OCI-M1 (cell line): ENCODE results near the gene MRPL20.
A peak's percentile ranks its signal among the peaks of the same experiment; 100 is the strongest.
"Not testable (repeated sequence)": the region's sequence is repeated elsewhere in the genome, so short reads cannot be mapped to it uniquely, and the experiment has no call there.

Experiments used
- DNase-seq: peaks from one replicate; lab custom pipeline; 2025; lab: John Stamatoyannopoulos, UW

Gene MRPL20

DNA sequence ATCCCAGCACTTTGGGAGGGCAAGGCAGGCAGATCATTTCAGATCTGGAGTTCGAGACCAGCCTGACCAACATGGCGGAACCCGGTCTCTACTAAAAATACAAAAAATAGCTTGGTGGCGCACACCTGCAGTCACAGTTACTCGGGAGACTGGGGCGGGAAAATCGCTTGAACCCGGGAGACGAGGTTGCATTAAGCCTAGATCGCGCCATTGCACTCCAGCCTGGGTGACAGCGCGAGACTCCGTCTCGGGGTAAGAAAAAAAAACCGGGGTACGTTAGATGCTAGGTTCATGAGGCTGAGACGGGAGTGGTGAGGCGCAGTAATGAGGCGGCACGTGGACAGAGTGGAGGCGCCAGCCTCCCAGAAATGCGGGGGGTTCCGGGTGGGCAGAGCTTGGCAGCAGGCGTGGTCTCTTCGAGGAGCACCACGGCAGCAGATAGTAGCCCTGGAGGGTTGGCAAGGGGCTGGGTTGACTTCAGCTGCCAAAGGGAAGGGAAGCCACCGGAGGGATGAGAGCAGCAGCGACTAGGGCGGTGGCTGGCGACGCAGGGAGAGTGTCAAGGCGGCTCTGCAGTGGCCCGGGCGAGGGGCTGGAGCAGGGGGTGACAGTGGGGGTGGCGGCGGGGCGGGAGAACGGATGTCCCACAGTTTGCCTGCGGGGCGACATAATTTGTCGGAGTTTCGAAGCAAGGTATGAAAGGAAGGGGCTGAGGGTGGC, 832 bp downstream of the MRPL20 start:
- no peak for DNase-seq

DNA sequence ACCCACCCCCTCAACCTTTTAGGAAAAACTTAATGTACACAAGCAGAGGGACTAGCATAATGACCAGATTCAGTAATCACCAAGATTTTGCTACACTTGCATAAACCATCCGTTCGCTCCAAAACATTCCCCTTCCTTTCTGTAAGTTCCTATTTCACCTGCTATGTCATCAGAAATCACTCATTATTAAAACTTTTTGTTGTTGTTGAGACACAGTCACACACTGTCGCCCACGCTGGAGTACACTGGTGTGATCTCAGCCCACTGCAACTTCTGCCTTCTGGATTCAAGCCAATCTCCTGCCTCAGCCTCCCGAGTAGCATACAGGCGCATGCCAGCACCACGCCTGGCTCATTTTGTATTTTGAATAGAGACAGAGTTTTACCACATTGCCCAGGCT, 3.4 kb downstream of the MRPL20 start:
- DNase-seq: no peak

DNA sequence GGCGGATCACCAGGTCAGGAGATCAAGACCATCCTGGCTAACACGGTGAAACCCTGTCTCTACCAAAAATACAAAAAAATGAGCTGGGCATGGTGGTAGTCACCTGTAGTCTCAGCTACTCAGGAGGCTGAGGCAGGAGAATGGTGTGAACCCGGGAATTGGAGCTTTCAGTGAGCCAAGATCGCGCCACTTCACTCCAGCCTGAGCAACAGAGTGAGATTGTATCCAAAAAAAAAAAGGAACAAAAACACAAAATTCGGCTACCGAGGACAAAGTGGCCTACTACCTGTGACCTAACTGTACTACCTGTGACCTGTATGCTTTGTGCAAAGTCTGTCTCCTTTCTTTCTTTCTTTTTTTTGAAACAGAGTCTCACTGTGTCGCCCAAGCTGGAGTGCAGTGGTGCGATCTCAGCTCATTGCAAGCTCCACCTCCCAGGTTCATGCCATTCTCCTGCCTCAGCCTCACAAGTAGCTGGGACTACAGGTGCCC, 4.1 kb downstream of the MRPL20 start:
- DNase-seq: not testable (repeated sequence)

DNA sequence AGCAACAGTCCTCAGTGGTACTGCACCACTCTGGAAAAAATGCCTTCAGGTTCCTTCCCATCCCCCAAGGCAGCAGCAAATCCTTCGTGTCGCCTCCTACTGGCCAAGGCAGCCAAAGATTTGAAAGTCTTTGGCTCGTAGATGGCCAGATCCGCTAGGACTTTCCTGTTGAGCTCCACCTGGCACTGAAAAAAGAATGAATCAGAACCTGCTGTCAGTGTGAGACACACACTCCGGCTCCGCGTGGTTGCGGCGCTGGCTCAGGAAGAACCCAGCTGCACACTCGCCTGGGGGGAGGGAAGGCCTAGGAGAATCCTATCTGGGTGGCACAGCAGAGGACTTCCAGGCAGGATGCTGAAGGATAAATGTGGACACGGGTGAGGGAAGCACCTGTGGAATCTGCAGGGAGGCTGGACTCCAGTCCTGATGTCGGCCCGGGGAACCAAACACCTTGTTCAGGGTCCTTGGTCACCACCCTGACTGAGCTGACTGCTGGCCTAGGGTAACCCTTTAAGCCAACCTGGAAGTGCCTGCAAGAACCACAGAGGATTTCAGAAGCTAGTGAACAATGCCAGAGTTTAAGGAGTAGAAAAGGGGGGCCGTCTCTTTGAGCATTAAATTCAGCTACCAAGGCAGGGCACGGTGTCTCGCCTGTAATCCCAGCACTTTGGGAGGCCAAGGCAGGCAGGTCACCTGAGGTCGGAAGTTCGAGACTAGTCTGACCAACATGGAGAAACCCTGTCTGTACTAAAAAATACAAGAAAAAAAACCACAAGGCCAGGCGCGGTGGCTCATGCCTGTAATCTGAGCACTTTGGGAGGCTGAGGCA, 4.8 kb downstream of the MRPL20 start:
- peak; percentile 67 for DNase-seq

DNA sequence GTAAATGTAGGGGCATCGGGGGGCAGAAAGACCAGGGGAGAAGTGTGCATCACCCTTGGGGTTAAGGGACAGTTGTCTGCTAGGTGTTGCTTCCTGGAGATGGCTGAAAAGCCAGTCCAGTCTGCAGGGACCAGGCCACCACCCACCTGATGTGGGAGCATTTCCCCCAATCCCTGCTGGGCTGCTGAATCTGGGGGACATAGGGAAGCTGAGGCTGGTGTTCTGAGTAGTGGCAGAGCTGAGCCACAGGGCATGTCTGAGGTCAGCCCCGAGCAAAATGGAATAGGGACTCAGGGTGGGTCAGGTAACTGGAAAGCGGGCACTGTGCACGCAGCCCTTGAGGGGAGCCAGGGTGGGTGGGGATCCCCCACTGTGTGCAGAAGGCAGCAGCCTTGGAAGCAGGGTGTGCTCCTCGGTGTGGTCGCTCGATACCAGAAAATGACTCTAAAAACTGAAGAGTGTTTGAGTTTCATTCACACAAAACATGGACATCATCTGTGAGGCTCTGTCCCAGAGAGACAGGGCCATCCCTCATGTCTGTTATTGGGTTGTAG, 5.6 kb downstream of the MRPL20 start:
- no peak for DNase-seq

DNA sequence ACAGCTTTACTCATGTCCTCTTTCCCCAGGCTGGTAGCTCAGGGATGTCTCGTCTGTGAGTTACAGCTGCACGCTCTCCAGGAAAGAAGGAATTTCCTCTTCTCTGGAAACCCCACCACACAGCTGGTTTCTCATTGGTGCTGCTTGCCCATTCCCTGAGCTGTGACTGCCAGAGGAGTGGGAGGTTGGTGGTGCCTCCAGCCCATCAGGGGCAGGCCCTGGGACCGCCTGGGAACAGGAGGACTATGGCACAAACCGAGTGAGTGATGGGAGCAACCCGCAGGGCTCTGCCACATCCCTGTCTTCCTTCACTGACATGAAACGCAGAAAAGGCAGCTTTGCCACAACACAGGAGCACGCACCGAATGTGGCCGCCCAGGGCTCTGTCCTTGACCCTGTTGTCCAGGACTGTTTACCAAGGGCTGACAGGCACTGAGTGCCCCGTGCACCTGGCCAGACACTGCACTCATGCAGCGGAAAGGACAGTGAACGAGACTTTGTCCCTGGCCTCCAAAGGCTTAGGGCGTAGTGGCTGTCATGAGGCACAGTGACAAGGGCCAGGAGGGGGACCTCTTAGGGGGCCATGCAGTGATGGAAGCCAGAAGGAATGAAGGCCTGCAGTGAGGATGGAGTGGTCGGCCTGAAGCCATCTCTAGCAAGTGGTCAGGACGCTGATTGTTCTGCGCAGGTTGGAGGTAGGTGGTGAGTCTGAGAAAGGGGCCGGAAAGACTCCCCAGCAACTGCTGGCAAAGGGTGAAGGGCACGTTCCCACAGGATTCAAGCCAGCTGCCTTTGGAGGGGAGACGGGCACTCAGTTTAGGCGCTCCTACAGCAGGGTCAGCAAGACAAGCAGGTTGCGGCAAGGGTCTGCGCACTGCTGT, 6.3 kb downstream of the MRPL20 start:
- DNase-seq: no peak

DNA sequence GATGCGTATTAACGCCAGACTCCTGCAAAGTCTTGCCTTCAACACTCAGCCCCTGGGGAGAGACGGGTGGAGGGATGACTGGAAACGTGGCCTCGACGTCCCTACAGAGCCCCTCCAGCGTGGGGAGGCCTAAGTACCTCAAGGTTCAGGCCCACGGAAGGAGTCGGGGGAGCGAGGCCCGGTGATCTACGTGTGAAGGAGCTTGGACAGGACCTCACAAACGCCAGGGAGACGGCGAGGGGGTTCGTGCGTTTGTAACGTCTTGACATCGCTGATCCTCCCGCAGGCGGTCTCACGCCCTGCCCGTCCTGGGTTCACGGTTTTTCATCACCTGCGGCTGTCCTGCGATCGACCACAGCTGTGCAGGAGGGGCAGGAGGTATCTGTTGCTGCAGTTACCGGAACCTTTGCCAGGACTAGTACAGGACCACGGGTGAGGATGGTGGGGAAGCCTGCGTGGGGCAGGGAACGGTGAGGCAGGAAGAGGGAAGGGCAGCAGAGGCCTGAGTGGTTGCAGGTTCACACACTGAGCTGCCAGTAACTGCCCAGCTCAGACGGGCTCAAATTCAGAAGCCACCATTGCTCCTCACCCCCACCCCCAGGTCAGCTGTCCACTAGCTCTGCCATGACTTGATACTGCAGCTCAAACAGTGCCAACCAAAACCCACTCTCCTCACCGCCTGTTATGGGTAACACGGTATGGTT, 7.1 kb downstream of the MRPL20 start:
- peak; percentile 59 for DNase-seq

DNA sequence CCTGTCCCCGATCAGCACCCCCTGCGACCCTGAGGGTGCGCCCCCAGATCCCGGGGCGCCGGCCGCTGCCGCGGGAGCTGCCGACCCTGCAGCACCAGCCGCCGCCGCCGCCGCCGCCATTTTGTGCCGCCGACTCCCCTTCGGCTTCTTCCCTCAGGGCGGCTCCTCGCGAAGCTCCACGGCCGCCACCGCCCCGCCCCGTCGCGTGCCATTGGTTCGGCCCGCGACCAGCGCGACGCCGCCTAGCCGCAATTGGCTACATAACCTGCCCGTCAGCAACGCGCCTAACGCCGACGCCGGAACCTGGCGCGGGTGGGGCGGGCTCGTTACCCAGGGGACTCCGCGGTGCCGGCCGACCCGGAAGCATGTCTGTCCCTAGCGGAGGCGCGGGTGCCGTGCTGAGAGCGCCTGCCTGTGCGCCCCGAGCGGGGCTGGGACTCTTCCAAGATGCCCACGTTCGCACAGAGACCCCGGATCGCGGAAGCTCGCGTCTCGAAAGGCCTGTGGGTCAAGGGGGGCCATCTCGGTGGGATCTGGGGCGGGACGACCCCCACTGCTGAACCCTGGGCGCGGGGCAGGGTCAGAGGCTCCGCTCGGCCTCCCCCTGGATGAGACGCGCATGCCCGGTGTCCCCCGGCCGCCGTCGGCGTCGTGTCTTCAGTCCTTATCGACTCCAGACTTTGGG, 7.8 kb downstream of the MRPL20 start, which contains the start of gene CCNL2:
Gene CCNL2 (minus strand): TSS at position 149 of the 685 bp plus-strand sequence. CDS start 29 bp downstream, at position 120.
- DNase-seq: peak; percentile 99

DNA sequence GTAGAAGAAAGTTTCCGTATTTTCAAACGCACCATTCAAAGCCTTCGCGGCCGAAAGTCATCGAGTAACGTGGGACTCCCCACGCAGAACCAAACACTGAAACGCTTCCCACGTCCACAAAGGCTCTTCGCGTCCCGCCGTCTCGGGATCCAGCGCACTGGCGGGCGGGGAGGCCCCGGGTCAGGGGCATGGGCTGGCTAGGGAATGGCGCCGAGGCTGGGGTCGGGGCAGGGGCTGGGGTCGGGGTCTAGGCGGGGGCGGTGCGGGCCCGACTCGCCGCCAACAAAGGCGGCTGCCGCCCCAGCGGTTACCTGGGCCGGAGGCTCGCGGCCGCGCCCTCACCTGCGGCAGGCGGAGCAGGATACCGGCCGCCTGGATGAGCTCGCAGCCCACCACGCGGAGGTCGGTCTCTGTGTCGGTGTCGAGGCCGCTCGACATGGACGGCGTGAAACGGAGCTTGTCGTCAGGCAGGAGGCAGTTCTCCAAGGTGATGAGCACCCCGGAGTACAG, 8.4 kb downstream of the MRPL20 start:
- DNase-seq: no peak

DNA sequence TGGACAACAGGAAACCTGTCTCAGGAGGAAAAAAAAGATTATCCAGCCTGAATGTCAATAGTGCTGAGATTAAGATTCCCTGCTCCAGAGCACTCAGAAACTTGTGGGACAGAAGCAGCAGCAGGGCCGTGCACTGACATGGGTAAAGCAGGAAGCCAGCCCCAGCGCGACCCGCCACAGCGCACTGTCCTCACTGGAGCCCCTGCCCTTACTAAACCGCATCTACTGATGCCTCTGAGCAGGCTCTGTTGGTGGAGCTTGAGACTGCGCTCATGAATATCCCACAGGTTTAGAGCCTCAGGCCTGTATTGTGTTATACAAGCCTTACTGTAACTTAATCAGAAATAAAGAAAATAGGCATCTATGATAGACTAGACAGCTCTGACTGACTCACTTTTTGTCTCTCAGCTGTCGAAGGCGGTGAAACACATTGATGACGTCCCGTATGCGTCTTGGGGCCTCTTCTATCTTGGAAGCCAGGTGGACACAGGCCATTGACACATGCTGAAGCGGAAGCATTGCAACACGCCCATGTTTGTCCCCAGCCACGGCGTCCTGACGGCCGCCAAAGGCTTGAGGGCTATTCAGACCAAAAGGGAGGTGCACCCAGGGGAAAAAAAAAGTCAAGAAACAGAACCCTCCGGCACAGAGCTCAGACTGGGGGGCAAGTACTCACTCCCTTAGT, 9.1 kb downstream of the MRPL20 start:
- DNase-seq: peak; percentile 49

DNA sequence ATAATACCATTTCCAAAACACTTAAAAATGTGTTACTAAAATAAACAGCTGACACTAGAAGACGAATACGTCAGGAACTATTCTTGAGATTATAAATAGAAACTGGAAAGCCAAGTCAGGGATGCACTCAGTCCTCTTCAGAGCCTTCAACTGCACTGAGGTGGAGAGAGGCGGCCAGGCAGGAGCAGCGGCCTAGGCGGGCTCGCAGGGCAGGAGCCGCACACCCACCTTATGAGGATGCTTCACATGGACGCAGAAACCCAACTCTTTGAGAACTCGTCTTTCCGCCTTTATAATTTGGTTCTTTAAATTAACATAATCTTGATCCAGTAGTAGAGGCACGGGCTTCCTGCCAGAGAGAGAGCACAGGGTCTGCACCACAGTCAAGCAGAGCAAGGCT, 11.9 kb downstream of the MRPL20 start:
- no peak for DNase-seq

DNA sequence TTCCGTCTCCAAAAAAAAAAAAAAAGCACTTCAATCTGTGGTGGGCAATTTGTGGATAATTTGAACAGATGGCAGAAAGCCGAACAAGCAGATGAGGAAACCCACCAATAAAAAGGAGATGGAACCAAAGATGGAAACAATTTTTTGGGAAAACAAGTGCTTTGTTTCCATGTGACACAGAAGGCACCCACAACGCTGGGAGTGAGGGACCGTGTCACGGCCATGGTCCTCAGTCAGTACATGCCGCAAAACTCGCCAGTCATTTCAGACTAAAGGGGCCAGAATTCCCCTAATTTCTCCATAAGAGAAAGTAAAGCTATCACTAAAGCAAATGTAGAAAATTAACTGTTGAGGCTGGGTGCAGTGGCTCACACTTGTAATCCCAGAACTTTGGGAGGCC, 13.0 kb downstream of the MRPL20 start:
- no peak for DNase-seq

DNA sequence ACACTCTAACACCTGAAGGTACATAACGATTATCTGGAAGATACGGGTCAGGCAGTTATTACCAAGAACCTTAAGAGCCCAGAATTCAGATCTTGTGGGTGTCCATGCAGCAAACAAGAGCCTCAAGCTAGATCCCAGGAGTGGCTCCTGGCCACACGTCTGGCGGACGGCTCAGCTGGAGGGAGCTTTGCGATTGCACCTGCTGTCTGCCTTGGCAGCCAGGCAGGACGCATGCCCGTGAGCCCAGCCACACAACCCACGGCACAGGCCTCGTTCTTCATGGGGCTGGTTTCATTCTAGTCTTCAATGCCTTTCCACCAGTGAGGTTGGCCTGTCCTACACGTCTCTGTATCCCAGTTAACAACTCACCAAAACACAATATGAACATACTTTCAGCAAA, 13.7 kb downstream of the MRPL20 start:
- DNase-seq: no peak

DNA sequence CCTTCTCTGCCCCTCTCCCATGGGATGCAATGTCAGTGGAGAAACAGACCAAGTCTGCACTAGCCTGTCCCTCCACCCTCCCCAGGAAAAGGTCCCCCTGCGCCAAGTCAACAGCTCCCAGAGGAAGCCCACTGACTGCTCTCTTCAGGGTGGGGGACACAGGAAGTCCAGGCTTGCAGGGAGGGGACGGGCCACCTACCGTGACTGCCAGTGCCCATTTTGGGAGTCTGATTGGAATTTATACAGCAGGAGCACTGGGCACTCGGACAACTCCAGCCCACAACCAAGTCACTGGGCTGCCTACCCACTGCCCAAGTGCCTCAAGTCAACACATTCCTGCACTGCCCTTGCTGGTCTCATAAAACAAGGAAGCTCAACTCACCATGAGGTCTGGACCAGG, 14.1 kb downstream of the MRPL20 start:
- no peak for DNase-seq

DNA sequence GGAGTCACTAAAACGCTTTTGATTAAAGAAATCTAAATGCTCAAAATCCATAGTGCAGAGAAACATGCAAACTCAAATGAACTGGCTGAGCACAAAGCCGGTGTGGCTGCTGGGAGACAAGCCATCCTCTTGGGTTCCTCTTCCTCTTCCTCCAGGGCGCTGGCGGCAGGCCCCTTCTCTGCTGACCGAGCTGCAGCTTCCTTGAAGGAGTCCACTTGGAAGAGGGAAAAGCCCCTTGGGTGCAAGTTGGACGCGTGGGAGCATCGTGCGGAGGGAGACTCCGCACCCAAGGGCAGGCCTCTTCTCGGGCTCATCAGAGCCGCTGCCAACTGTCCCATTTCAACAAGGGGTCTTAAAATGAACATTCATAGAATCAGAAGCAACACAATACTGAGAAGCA, 15.9 kb downstream of the MRPL20 start:
- DNase-seq: no peak

DNA sequence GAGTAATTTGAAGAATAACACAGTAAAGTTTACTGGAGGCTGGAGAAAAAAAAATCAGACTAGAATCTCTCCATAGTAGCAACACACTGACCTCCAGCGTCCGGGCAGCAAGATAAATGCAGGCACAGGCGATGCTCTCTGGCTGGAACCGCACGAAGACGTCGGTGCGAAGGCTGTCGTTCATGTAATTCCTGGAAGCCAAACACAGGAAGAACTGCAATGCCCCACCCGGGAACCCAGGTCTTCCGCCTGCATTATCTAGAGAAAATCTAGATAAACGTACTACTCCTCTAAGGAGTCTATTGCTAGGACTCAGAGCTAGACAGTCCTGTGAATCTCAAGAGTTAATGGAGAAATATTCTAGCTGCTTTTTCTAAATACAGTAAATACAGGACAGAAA, 16.4 kb downstream of the MRPL20 start:
- no peak for DNase-seq

DNA sequence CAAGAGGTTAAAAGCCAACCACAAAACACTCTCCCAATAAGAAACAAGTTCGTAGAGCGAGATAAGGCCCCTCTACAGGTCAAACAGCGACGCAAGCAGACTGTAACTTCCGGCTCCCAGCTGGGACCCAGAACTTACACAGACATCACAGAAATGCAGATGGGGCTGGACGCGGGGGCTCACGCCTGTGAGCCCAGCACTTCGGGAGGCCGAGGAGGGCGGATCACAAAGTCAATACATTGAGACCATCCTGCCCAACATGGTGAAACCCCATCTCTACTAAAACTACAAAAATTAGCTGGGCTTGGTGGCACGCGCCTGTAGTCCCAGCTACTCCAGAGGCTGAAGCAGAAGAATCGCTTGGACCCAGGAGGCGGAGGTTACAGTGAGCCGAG, 19.0 kb downstream of the MRPL20 start:
- DNase-seq: no peak

DNA sequence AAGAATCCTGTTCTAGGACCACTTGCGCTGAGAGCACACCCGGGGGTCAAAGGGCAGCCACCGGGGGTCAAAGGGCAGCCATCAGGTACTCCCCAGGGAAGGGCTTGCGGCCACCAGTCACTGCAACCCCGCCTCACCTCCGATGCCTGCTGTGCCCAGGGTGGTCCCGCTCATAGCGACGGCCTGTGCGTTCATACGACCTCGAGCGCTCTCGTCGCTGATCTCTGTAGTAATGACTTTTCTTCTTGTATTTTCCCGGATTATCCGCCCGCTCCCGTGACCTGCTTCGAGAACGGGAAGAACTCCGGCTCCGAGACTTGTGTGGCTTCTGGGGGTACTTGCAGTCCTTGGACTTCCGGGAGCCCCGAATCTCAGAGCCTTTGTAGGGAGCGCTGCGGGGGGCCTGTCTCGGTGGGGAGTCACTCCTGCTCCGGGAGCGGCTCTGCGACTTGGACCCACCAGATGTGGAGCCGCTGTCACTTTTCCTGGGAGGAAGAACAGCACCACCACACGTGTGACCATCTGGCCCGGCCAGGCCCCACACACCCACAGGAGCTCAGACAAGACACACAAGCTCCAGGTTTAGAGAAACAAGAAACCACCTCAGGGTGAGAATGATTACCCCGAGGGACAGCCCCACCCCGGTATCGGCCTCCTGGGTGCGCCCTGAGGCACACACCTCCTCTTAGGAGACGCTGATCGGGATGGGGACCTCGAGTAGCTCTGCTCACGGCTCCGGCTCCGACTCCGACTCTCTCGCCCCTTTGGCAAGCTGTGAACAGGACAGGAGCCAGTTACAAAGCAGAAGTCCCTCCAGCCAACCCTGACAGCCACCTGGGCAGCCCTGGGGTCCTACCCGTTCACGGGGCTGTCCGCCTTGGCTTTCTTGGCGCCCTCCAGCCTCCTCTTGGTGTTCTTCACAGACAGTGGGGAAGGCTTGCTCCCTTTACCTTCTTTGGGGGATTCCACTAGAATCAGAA, 19.7 kb downstream of the MRPL20 start:
- no peak for DNase-seq

DNA sequence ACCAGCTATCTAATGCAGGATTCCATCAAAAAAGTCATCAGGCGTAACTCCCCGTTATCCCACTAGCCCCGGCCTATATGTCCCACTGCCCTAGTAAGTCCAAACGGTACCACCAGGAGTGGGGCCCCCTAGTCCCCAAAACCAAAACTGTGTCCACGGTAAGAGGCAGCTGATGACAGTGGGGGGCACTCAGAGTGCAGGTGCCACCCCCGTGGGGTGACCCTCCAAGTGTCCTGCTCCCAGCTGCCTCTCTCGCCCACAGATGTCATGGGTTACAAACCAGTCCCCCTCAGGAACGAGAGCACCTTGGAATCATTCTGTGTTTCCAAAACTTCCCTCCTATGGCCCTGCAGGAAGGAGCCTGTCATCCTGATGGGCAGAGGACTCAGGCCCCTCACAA, 21.2 kb downstream of the MRPL20 start:
- no peak for DNase-seq
